GM12801 (cell line): Measurements from ENCODE around the gene MRTFB.

Source experiments
- TF ChIP-seq, protein P1 (sequence below): IDR thresholded peaks from one replicate; pipeline ENCODE4 v1.5.1; 2011; ENCODE audit warnings: control low read depth; ENCODE audit not compliant: insufficient read length; ENCODE audit errors: extremely low read depth

The MRTFB gene

GRCh38 chr16:14182999-14183398 is 111.9 kb downstream of the MRTFB start:
- TF ChIP-seq, protein P1, sequence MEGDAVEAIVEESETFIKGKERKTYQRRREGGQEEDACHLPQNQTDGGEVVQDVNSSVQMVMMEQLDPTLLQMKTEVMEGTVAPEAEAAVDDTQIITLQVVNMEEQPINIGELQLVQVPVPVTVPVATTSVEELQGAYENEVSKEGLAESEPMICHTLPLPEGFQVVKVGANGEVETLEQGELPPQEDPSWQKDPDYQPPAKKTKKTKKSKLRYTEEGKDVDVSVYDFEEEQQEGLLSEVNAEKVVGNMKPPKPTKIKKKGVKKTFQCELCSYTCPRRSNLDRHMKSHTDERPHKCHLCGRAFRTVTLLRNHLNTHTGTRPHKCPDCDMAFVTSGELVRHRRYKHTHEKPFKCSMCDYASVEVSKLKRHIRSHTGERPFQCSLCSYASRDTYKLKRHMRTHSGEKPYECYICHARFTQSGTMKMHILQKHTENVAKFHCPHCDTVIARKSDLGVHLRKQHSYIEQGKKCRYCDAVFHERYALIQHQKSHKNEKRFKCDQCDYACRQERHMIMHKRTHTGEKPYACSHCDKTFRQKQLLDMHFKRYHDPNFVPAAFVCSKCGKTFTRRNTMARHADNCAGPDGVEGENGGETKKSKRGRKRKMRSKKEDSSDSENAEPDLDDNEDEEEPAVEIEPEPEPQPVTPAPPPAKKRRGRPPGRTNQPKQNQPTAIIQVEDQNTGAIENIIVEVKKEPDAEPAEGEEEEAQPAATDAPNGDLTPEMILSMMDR, result no peak

GRCh38 chr16:14186007-14186794 is 115.1 kb downstream of the MRTFB start:
- TF ChIP-seq, protein P1, result no peak

DNA sequence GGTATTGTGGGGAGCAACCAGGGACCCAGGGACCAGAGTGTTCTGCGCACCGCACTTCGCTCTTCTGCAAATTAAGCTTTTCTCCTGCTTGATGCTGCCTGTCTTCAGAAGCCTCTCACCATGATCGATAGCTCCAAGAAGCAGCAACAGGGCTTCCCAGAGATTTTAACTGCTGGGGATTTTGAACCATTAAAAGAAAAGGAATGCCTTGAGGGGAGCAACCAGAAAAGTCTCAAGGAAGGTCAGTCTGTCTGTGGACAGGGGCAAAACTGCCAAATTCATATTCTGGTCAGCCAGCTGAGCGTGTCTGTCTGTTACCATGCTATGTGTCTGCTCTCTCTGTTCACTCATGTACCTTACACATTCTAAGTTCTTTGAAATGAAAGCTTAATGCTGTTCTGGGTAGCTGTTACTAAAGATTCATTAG is 115.7 kb downstream of the MRTFB start:
- TF ChIP-seq, protein P1, result no peak

DNA sequence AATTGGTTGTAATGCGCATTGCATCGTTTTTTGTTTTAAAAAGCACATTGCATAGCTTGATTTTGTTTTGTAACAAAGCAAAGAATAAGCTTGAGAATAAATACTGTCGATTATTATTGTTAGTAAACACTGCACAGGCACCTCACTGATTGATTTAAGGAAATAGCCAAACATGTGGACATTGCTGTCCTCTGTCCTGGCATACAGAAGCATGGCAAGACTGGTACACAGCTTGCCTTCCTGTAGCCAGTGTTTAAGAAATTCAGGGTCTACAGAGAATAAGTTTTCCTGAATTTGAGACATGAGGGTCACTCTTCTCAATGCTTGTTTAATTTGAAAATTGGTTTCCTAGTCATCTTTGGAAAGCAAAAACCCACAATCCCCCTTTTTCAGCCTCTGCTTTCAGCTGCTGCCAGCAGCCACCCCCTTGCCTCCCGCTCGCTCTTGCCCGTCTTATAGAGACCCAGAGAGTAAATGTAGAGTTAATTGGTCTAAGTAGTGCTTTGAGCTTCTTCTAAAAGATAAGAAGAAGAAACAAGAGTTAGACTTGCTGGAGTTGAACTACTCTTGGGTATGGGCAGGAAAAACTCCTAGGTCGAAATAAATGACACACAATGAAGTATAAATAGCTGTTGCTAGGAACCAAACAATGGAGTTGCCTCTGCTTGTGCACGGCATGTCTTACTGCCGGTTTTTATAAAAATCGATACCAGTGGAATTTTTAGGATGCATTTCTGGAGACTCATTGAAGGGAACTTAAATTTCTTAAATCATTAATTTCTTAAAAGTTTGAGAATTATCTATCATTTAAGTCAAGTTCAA is 116.6 kb downstream of the MRTFB start:
- TF ChIP-seq, protein P1, result no peak

DNA sequence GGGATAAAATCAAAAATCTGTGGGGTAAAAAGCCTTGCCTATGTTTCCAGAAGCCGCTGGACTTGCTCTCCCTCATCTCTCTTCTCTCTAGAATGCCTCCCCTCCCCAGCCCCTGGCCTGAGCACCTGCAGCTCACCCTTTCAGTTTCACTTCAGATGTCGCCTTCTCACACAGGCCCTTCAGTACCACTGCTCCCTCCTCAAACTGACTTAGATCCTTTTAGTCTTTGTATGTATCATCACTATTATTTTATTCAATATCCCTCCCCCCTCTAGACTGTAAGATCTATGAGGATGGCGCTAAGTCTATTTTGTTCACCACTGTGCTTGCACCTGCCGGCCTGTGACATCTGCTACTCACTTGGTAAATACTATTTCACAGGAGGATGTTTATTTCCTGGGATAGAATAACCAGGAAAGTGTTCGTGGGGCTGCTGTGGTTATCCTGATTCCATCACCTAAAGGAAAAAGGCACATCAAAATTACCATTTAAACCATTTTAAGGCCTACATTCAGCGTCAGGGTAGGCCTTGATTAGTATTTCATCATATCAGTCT is 122.3 kb downstream of the MRTFB start:
- TF ChIP-seq, protein P1, result no peak

DNA sequence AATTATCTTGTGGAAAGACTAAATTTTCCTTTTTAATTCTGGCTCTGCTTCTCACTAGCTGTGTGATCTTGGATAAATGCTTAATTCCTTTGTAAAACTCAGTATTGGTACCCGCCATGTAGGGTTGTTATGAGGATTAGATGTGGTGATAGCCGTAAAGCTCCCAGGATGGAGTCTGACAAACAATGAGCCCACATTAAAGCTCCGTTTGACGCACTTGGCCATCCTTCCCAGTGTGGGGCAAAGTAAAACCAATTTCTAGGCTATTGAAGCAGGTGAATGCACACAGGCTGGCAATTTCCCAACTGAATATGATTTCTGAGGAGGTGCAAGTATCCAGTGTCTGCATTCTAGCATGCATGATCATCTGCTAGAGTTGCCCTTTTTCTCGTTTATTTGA is 123.6 kb downstream of the MRTFB start:
- TF ChIP-seq, protein P1, result no peak

GRCh38 chr16:14196011-14196410 is 124.9 kb downstream of the MRTFB start:
- TF ChIP-seq, protein P1, result no peak
